ENCODE results near the gene LY6G6F.

LY6G6F gene

GRCh38 chr6:31677955-31678354 lies 28.7 kb upstream of the LY6G6F start:
- no peak for DNase-seq

GRCh38 chr6:31680226-31681134 lies 26.2 kb upstream of the LY6G6F start, which contains the start of gene LY6G5C:
Gene LY6G5C (minus strand): TSS chr6:31681067. CDS start chr6:31680373, 694 bp downstream.
- DNase-seq: peak; percentile 87

GRCh38 chr6:31681135-31681671 lies 25.5 kb upstream of the LY6G6F start:
- no peak for DNase-seq

GRCh38 chr6:31683591-31683990 lies 23.1 kb upstream of the LY6G6F start:
- DNase-seq: no peak

- DNase-seq: no peak
Observed at GRCh38 chr6:31686483-31686882, 20.2 kb upstream of the LY6G6F start.

- no peak for DNase-seq
Observed at GRCh38 chr6:31687321-31687720, 19.3 kb upstream of the LY6G6F start.

GRCh38 chr6:31687860-31688693 lies 18.6 kb upstream of the LY6G6F start:
- DNase-seq: no peak

GRCh38 chr6:31689249-31690110 lies 17.2 kb upstream of the LY6G6F start:
- no peak for DNase-seq

GRCh38 chr6:31690231-31691077 lies 16.2 kb upstream of the LY6G6F start:
- no peak for DNase-seq

- no peak for DNase-seq
Observed at GRCh38 chr6:31691078-31691463, 15.6 kb upstream of the LY6G6F start.

GRCh38 chr6:31691564-31692108 lies 15.0 kb upstream of the LY6G6F start:
- DNase-seq: no peak

GRCh38 chr6:31692353-31692752 lies 14.3 kb upstream of the LY6G6F start:
- no peak for DNase-seq

GRCh38 chr6:31692886-31693285 lies 13.8 kb upstream of the LY6G6F start:
- DNase-seq: no peak

GRCh38 chr6:31693535-31693934 lies 13.1 kb upstream of the LY6G6F start:
- no peak for DNase-seq

GRCh38 chr6:31697555-31697954 lies 9.1 kb upstream of the LY6G6F start:
- DNase-seq: peak; percentile 55

- no peak for DNase-seq
Observed at GRCh38 chr6:31700740-31701401, 5.8 kb upstream of the LY6G6F start.

GRCh38 chr6:31701666-31702404 lies 4.8 kb upstream of the LY6G6F start:
- peak; percentile 27 for DNase-seq

- DNase-seq: no peak
Observed at GRCh38 chr6:31702405-31702818, 4.3 kb upstream of the LY6G6F start.

GRCh38 chr6:31702819-31703716 lies 3.6 kb upstream of the LY6G6F start, which contains the start of gene ABHD16A:
Gene ABHD16A (minus strand): TSS chr6:31703324. CDS start chr6:31703281, 43 bp downstream.
- DNase-seq: peak; percentile 95
